GM12878 (cell line): ENCODE data around the gene DND1. TPM values are rescaled to one million over a fixed set of nuclear protein-coding genes. Genes with fewer than 3 reads are reported as not detected.
A peak's percentile ranks its signal among the peaks of the same experiment; 100 is the strongest.

Source experiments
- ATAC-seq: fragments of 200-7000 bp; cut with Tn5 transposase; 3 replicates; pipeline ENCODE4 v1.9.1; 2020; ENCODE audit warnings: mild to moderate bottlenecking, moderate library complexity
- BruUV-seq: library from RNA; stranded (reverse); fragments of 400-500 nt; replicated peaks from 2 replicates; lab custom pipeline; 2021; lab: Mats Ljungman, UMichigan
- CTCF ChIA-PET: fragments of 300-600 bp; sonication (Branson Sonifier 250); formaldehyde crosslinking; extraction: SDS; loops from one replicate; lab custom pipeline; 2021; ENCODE audit warnings: inconsistent platforms; lab: Yijun Ruan, JAX
- POLR2A ChIA-PET: fragments of 350-600 bp; formaldehyde crosslinking; extraction: SDS; loops from one replicate; lab custom pipeline; 2021; ENCODE audit warnings: inconsistent platforms; lab: Charles Lee
- RAD21 ChIA-PET: fragments of 300-600 bp; sonication (Branson Sonifier 250); formaldehyde crosslinking; loops from one replicate; lab custom pipeline; 2023; ENCODE audit warnings: antibody characterized with exemption; ENCODE audit not compliant: unreplicated experiment; lab: Charles Lee
- SMC1A ChIA-PET: fragments of 300-600 bp; sonication (Branson Sonifier 250); formaldehyde crosslinking; loops from one replicate; lab custom pipeline; 2023; ENCODE audit not compliant: unreplicated experiment, uncharacterized antibody; lab: Charles Lee
- DNase-seq: peaks from one replicate; pipeline ENCODE4 v3.0.0-alpha.2; 2011; ENCODE audit warnings: low read depth, low spot score
- FAIRE-seq: peaks from 3 replicates; lab custom pipeline; 2011; peaks lifted over from hg19 to GRCh38; lab: Jason Lieb, UNC
- H2AFZ ChIP-seq: 2 replicates; pipeline ENCODE4 v1.6.0; 2011; ENCODE audit warnings: low read depth, low read length, control low read depth; ENCODE audit not compliant: control insufficient read depth
- H3K27ac ChIP-seq: 2 replicates; pipeline ENCODE4 v1.5.1; 2011; ENCODE audit warnings: control low read depth; ENCODE audit not compliant: control insufficient read depth, insufficient read depth
- H3K27me3 ChIP-seq, 2 experiments: replicated peaks in 1 of 2; 2 replicates each; pipeline versions ENCODE4 v1.6.0 to v1.6.1; 2011; ENCODE audit warnings: low read length in 1 of 2; ENCODE audit not compliant: control insufficient read depth in 2 of 2, insufficient read depth in 2 of 2
- H3K36me3 ChIP-seq, 2 experiments: 2 replicates each; pipeline ENCODE4 v1.5.1; 2011; ENCODE audit warnings: low read length in 1 of 2; ENCODE audit not compliant: control insufficient read depth in 2 of 2, insufficient read depth in 2 of 2
- H3K4me1 ChIP-seq: 2 replicates; pipeline ENCODE4 v1.6.1; 2011; ENCODE audit warnings: mild to moderate bottlenecking, low read length, moderate library complexity, mixed read lengths; ENCODE audit not compliant: control insufficient read depth, insufficient read depth
- H3K4me2 ChIP-seq: 2 replicates; pipeline ENCODE4 v1.6.0; 2011; ENCODE audit warnings: control low read depth; ENCODE audit not compliant: control insufficient read depth, insufficient read depth
- H3K4me3 ChIP-seq: fragments of 200-600 bp; sonication (generic); 2 replicates; pipeline ENCODE4 v1.5.1; 2016
- H3K79me2 ChIP-seq: 2 replicates; pipeline ENCODE4 v1.6.0; 2011; ENCODE audit warnings: low read length; ENCODE audit not compliant: control insufficient read depth, insufficient read depth
- H3K9ac ChIP-seq: 2 replicates; pipeline ENCODE4 v1.8.0; 2011; ENCODE audit warnings: low read length, control low read depth, mixed read lengths; ENCODE audit not compliant: control insufficient read depth, insufficient read depth
- H3K9me3 ChIP-seq: replicated peaks from 3 replicates; pipeline ENCODE4 v1.5.1; 2011; ENCODE audit warnings: mild to moderate bottlenecking, low read length; ENCODE audit not compliant: control insufficient read depth, insufficient read depth
- H4K20me1 ChIP-seq: 2 replicates; pipeline ENCODE4 v1.6.0; 2011; ENCODE audit not compliant: control insufficient read depth, insufficient read depth
- EGR1 ChIP-seq, 2 experiments: IDR thresholded peaks; 1 replicate in 1 of 2; 2 replicates in 1 of 2; pipeline ENCODE4 v1.6.1; 2011 to 2012; ENCODE audit warnings: low read depth in 2 of 2, low read length in 2 of 2, borderline replicate concordance in 1 of 2, mild to moderate bottlenecking in 1 of 2, moderate library complexity in 1 of 2
- ESRRA ChIP-seq: IDR thresholded peaks from 2 replicates; pipeline ENCODE4 v1.6.1; 2012; ENCODE audit warnings: mild to moderate bottlenecking, low read length, improper control_type of control experiment
- EZH2 ChIP-seq: IDR thresholded peaks from 2 replicates; pipeline ENCODE4 v1.6.1; 2012; ENCODE audit warnings: low read depth, mild to moderate bottlenecking, control low read depth, inconsistent platforms, low read length, borderline replicate concordance; ENCODE audit not compliant: control insufficient read depth
- NRF1 ChIP-seq: conservative IDR thresholded peaks from 2 replicates; pipeline ENCODE4 v1.6.1; 2011; ENCODE audit warnings: mild to moderate bottlenecking, low read depth, low read length, improper control_type of control experiment
- POLR2A ChIP-seq: IDR thresholded peaks from 2 replicates; pipeline ENCODE4 v1.6.1; 2011; ENCODE audit warnings: low read depth, mild to moderate bottlenecking, low read length
- PRDM15 ChIP-seq: fragments of 450-650 bp; formaldehyde crosslinking; IDR thresholded peaks from 2 replicates; pipeline ENCODE4 v1.4.0; 2020; ENCODE audit warnings: mild to moderate bottlenecking, moderate library complexity
- STAT1 ChIP-seq: fragments of 450-650 bp; conservative IDR thresholded peaks from 2 replicates; pipeline ENCODE4 v1.6.1; 2014; ENCODE audit warnings: antibody characterized with exemption, mild to moderate bottlenecking
- WGBS: methylation state at CpG from one replicate; pipeline ENCODE4 v1.1.6; 2016; ENCODE audit warnings: low lambda C conversion rate; ENCODE audit not compliant: insufficient replicate concordance, insufficient coverage; ENCODE audit errors: missing lambda C conversion rate; 5-methylcytosine and 5-hydroxymethylcytosine counted together
- in situ Hi-C: fragments of 300-500 bp; cut with MboI; formaldehyde crosslinking; loops from 9 replicates; pipeline ENCODE4 v1.14.3; 2018; ENCODE audit warnings: mixed read lengths
- intact Hi-C: fragments of 100-400 bp; cut with micrococcal nuclease; formaldehyde crosslinking; loops from one replicate; pipeline ENCODE4 v1.14.2; 2022; ENCODE audit not compliant: unreplicated experiment
- polyA plus RNA-seq, 11 experiments: library from polyadenylated mRNA; depleted of rRNA in 4 of 11; unstranded in 6 of 11; stranded (reverse) in 5 of 11; fragments of >200 nt; fragmentation: Nextera tagmentation in 4 of 11; fragmentation: Illumina TruSeq in 1 of 11; extraction: Ambion mirVana in 4 of 11; extraction: Trizol in 1 of 11; gene quantifications; 1 replicate in 1 of 11; 2 replicates in 10 of 11; pipeline versions ENCODE4 v1.2.1 to v1.2.3, GENCODE V29; 2011 to 2016; ENCODE audit warnings: inconsistent platforms in 2 of 11, missing spikeins in 2 of 11, low read depth in 1 of 11
- total RNA-seq, 4 experiments: library from RNA; depleted of rRNA in 3 of 4; stranded (reverse); fragments of >200 nt in 3 of 4; fragmentation: Illumina TruSeq in 1 of 4; extraction: Trizol in 1 of 4; gene quantifications; 2 replicates each; pipeline versions ENCODE4 v1.2.1 to v1.2.3, GENCODE V29; 2013 to 2021
- TF ChIP-seq, protein P1 (sequence below): fragments of 450-650 bp; IDR thresholded peaks from 2 replicates; pipeline ENCODE4 v1.6.1; 2018; ENCODE audit warnings: mild to moderate bottlenecking, low read depth, moderate library complexity; ENCODE audit not compliant: partially characterized antibody

DND1 gene
- total and polyA plus RNA-seq, 10 of the 15 experiments (the other 5 are each of a cell fraction or from before 2014, with no cell fraction given) = 0.15 to 2.9 (median 0.73) TPM; not detected in 2

GRCh38 chr5:140635291-140636257, 37.8 kb downstream of the DND1 start:
- H3K4me2 ChIP-seq = no peak overlapping the region
- H3K27me3 ChIP-seq = peaks cover 3 to 4% of the 10 kb centered on the region in 2 experiments; a peak in 2 of 4 replicates
- no peaks in the 10 kb centered on the region for H3K36me3 ChIP-seq
- H3K27ac ChIP-seq = no peak overlapping the region
- H3K4me3 ChIP-seq = no peak overlapping the region
- TF ChIP-seq ESRRA = no peak
- no peak for TF ChIP-seq PRDM15
- no peak for TF ChIP-seq EGR1 (IDR thresholded peaks at IDR 0.05; ENCODE audit: borderline replicate concordance in 1 of 2, low read depth in 2 of 2, low read length in 2 of 2)
- TF ChIP-seq STAT1 = no peak
- TF ChIP-seq EZH2 = no peak
- TF ChIP-seq, protein P1, sequence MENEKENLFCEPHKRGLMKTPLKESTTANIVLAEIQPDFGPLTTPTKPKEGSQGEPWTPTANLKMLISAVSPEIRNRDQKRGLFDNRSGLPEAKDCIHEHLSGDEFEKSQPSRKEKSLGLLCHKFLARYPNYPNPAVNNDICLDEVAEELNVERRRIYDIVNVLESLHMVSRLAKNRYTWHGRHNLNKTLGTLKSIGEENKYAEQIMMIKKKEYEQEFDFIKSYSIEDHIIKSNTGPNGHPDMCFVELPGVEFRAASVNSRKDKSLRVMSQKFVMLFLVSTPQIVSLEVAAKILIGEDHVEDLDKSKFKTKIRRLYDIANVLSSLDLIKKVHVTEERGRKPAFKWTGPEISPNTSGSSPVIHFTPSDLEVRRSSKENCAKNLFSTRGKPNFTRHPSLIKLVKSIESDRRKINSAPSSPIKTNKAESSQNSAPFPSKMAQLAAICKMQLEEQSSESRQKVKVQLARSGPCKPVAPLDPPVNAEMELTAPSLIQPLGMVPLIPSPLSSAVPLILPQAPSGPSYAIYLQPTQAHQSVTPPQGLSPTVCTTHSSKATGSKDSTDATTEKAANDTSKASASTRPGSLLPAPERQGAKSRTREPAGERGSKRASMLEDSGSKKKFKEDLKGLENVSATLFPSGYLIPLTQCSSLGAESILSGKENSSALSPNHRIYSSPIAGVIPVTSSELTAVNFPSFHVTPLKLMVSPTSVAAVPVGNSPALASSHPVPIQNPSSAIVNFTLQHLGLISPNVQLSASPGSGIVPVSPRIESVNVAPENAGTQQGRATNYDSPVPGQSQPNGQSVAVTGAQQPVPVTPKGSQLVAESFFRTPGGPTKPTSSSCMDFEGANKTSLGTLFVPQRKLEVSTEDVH = no peak
- TF ChIP-seq NRF1 = no peak
- no peak for TF ChIP-seq POLR2A
- no TSS peak for BruUV-seq
- WGBS = 60% methylated on average over 8 of the region's 8 CpGs
- peaks cover 18% of the 10 kb centered on the region for H3K4me1 ChIP-seq
- no peak for DNase-seq
- FAIRE-seq = no peak
- H2AFZ ChIP-seq = peak overlapping the region; percentile 13
- ChIA-PET SMC1A (interaction anchor here (0.6 to 2.9 kb wide), 9 partner anchors 11 to 263 kb away, joined by 3 to 13 read pairs (median 4); partner anchors contain the start of genes EIF4EBP3 and SRA1), RAD21 (interaction anchor here (0.8 to 2.0 kb wide), 11 partner anchors 12 to 396 kb away, joined by 3 to 12 read pairs (median 3); partner anchors contain the start of genes EIF4EBP3, IK and NDUFA2), CTCF (interaction anchor here (0.6 to 3.8 kb wide), 23 partner anchors 11 to 406 kb away, joined by 3 to 44 read pairs (median 3); partner anchors contain the start of genes EIF4EBP3, HARS1, HARS2 and IK), POLR2A (interaction anchor here (0.6 kb wide), 1 partner anchor 12 kb away, joined by 3 read pairs; the partner anchor contains the start of genes IK and NDUFA2)
- intact Hi-C loops (loop anchor here (1.0 to 5.0 kb wide), 3 partner anchors 71 to 263 kb away; partner anchors contain the start of genes ANKHD1, APBB3 and SLC35A4), in situ Hi-C loops (no loop called here)
- no peak for ATAC-seq
- H4K20me1 ChIP-seq = no peaks in the 10 kb centered on the region
- no peaks in the 10 kb centered on the region for H3K9me3 ChIP-seq
- peaks cover 8% of the 10 kb centered on the region for H3K79me2 ChIP-seq
- H3K9ac ChIP-seq = no peak overlapping the region
